Psoas muscle (tissue), 8 donors: ENCODE measurements around the gene ADAMTS2. TPM values are rescaled to one million over a fixed set of nuclear protein-coding genes. Genes with fewer than 3 reads are reported as not detected.

ENCODE experiments used
- ATAC-seq, 4 donors: fragments of 200-7000 bp; cut with Tn5 transposase; one replicate each; pipeline ENCODE4 v1.9.1; 2020; ENCODE audit warnings: moderate library complexity in 3 of 4, mild to moderate bottlenecking in 2 of 4
- DNase-seq, 2 donors: peaks; one replicate each; pipeline ENCODE4 v3.0.0-alpha.2; 2020
- H3K27ac ChIP-seq: fragments of 200-600 bp; one replicate; pipeline ENCODE4 v1.8.0; 2022
- H3K27me3 ChIP-seq, 3 donors: fragments of 200-600 bp in 1 of 3; one replicate each; pipeline versions ENCODE4 v1.6.1 to v1.8.0; 2013 to 2022; ENCODE audit warnings: low read length in 2 of 3, mild to moderate bottlenecking in 2 of 3, moderate library complexity in 1 of 3; ENCODE audit not compliant: insufficient read depth in 3 of 3
- H3K36me3 ChIP-seq, 2 donors: fragments of 200-600 bp in 1 of 2; one replicate each; pipeline versions ENCODE4 v1.6.1 to v1.8.0; 2013 to 2022; ENCODE audit warnings: low read depth in 1 of 2, mild to moderate bottlenecking in 1 of 2, moderate library complexity in 1 of 2; ENCODE audit not compliant: insufficient read depth in 1 of 2
- H3K4me1 ChIP-seq: fragments of 200-600 bp; one replicate; pipeline ENCODE4 v1.8.0; 2022
- H3K4me3 ChIP-seq: fragments of 200-600 bp; one replicate; pipeline ENCODE4 v1.8.0; 2022; ENCODE audit warnings: mild to moderate bottlenecking
- H3K9me3 ChIP-seq: fragments of 200-600 bp; one replicate; pipeline ENCODE4 v1.8.0; 2022
- CTCF ChIP-seq: fragments of 200-600 bp; IDR thresholded peaks from one replicate; pipeline ENCODE4 v1.8.0; 2022; ENCODE audit warnings: antibody characterized with exemption
- WGBS, 3 donors: extraction: QIAGEN DNeasy Blood & Tissue Kit; methylation state at CpG; one replicate each; pipeline versions ENCODE4 v1.1.6 to v1.1.7; 2013; 5-methylcytosine and 5-hydroxymethylcytosine counted together
- intact Hi-C, 2 donors: fragments of 100-400 bp; cut with DNase I; formaldehyde crosslinking; loops; one replicate each; pipeline versions ENCODE4 v1.11.0 to v1.14.2; 2022
- polyA plus RNA-seq, 3 donors: library from polyadenylated mRNA; stranded (reverse); fragments of 200-250 nt; gene quantifications; one replicate each; pipeline ENCODE4 v1.2.3, GENCODE V29; 2013
- total RNA-seq, 4 donors: library from RNA; stranded (reverse); fragmentation: NEBNext Ultra II Directional in 2 of 4; extraction: Animal tissue kit (Norgen Biotek cat#: 25700) in 2 of 4; gene quantifications; one replicate each; pipeline versions ENCODE4 v1.2.1 to v1.2.4, GENCODE V29; 2021 to 2023
- donor health status: healthy with polysubstance abuse.
- donor health status: DM: no; HTN: no; CAD: no; lungs with moderate emphysema.
- donor health status: Bipolar disorder and iron deficiency.
- donor health status: healthy.
- donor health status: DM: yes; HTN: yes; CAD: no.
- donor health status: DM: no; HTN: no; CAD: no.
- donor health status: DM: no; HTN: no; CAD: no.
- donor health status: DM: yes; HTN: yes; CAD: no.

ADAMTS2 gene
- total and polyA plus RNA-seq, 7 donors: 0.83 to 3.7 (median 2.0) TPM

- H3K4me1 ChIP-seq: no peaks in the 10 kb centered on the region
- H3K4me3 ChIP-seq: no peak overlapping the region
- 67 to 75% (median 75%) methylated on average over 13 of the region's 13 CpGs for WGBS, 3 donors
- H3K9me3 ChIP-seq: no peaks in the 10 kb centered on the region
- no peak for ATAC-seq
- no peaks in the 10 kb centered on the region for H3K36me3 ChIP-seq
- intact Hi-C loops: no loop called here
- DNase-seq: no peak
- TF ChIP-seq CTCF: no peak
- peaks cover 0 to 3% (median 0%) of the 10 kb centered on the region in 3 donors for H3K27me3 ChIP-seq
- H3K27ac ChIP-seq: no peak overlapping the region
Observed at GRCh38 chr5:179176571-179177230, 168.6 kb downstream of the ADAMTS2 start.

GRCh38 chr5:179176166-179176565 is 169.1 kb downstream of the ADAMTS2 start:
- Histone ChIP-seq H3K4me3 (no peak overlapping the region), H3K27ac (no peak overlapping the region), H3K27me3 (peaks cover 0 to 3% (median 0%) of the 10 kb centered on the region in 3 donors), H3K9me3 (no peaks in the 10 kb centered on the region), H3K4me1 (no peaks in the 10 kb centered on the region), H3K36me3 (no peaks in the 10 kb centered on the region)
- TF ChIP-seq CTCF: no peak
- DNase-seq: no peak
- WGBS, 3 donors: 86 to 91% (median 90%) methylated on average over 7 of the region's 7 CpGs
- ATAC-seq: no peak
- intact Hi-C loops: no loop called here

GRCh38 chr5:179171816-179172745 is 173.2 kb downstream of the ADAMTS2 start:
- Histone ChIP-seq H3K36me3 (no peaks in the 10 kb centered on the region), H3K4me3 (no peak overlapping the region), H3K9me3 (no peaks in the 10 kb centered on the region), H3K4me1 (no peaks in the 10 kb centered on the region), H3K27ac (no peak overlapping the region), H3K27me3 (peaks cover 0 to 3% (median 0%) of the 10 kb centered on the region in 3 donors)
- no peak for TF ChIP-seq CTCF
- 89 to 94% (median 89%) methylated on average over 18 to 20 of the region's 20 CpGs for WGBS, 3 donors
- ATAC-seq (no peak), DNase-seq (no peak)
- intact Hi-C loops: no loop called here

DNA sequence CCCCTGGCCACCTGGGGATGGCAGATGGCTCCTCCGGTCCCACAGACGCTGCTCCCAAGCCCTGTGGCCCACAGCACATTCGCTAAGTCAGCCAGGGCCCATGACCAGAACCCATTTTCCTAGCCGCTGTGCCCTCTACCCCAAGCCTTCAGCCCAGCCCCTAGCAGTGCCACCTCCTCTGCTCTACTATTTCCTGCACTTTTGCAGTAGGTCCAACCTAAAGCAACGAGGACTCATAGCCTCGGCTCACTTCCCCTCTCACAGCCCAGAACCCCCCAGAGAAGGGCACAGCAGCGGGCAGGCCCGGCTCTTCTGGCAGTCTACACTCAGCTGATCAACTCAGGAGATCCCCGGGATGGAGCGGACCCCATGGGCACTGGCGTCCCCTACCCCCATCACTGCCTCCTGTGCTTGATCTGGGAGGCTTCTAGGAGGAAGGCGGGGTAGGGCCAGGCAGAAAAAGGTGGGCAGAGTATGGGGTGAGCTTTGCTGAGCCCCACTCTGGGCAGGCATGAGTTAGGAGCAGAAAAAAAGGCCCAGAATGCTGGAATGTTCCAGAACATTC is 173.9 kb downstream of the ADAMTS2 start:
- ATAC-seq (no peak), DNase-seq (peak in 1 of 2 donors; percentile 23)
- Histone ChIP-seq H3K4me3 (no peak overlapping the region), H3K27ac (no peak overlapping the region), H3K4me1 (no peaks in the 10 kb centered on the region), H3K27me3 (peaks cover 0 to 3% (median 0%) of the 10 kb centered on the region in 3 donors), H3K9me3 (no peaks in the 10 kb centered on the region), H3K36me3 (no peaks in the 10 kb centered on the region)
- TF ChIP-seq CTCF: no peak
- intact Hi-C loops: no loop called here
- 88 to 91% (median 89%) methylated on average over 12 of the region's 12 CpGs for WGBS, 3 donors
